HPDE6-E6E7 (cell line): ENCODE data around the gene ZMIZ1.

Experiments
- DNase-seq: peaks from one replicate; pipeline ENCODE4 v3.0.0; 2011; ENCODE audit warnings: missing footprints; ENCODE audit errors: extremely low spot score

Gene ZMIZ1

GRCh38 chr10:79063661-79064492 is 4.9 kb upstream of the ZMIZ1 start:
- DNase-seq = no peak

GRCh38 chr10:79065091-79065551 is 3.6 kb upstream of the ZMIZ1 start:
- no peak for DNase-seq

- DNase-seq = no peak
These were observed 2.9 kb upstream of the ZMIZ1 start for GRCh38 chr10:79065853-79066252.

GRCh38 chr10:79066411-79067240 is 2.1 kb upstream of the ZMIZ1 start:
- no peak for DNase-seq

GRCh38 chr10:79067241-79068202 is 1.2 kb upstream of the ZMIZ1 start:
- DNase-seq = peak; percentile 76

- no peak for DNase-seq
These were observed 584 bp upstream of the ZMIZ1 start for GRCh38 chr10:79068203-79068561.

- no peak for DNase-seq
These were observed 737 bp downstream of the ZMIZ1 start for GRCh38 chr10:79069325-79070080.

- no peak for DNase-seq
These were observed 1.4 kb downstream of the ZMIZ1 start for GRCh38 chr10:79070081-79070605.

- peak; percentile 83 for DNase-seq
These were observed 2.0 kb downstream of the ZMIZ1 start for GRCh38 chr10:79070606-79071395.

GRCh38 chr10:79071396-79071923 is 2.7 kb downstream of the ZMIZ1 start:
- DNase-seq = no peak

GRCh38 chr10:79072041-79072441 is 3.3 kb downstream of the ZMIZ1 start:
- no peak for DNase-seq

- DNase-seq = no peak
These were observed 4.4 kb downstream of the ZMIZ1 start for GRCh38 chr10:79072994-79073645.

- DNase-seq = no peak
These were observed 5.1 kb downstream of the ZMIZ1 start for GRCh38 chr10:79073784-79074432.

GRCh38 chr10:79074732-79075131 is 6.0 kb downstream of the ZMIZ1 start:
- DNase-seq = no peak

- DNase-seq = no peak
These were observed 6.7 kb downstream of the ZMIZ1 start for GRCh38 chr10:79075418-79075817.

GRCh38 chr10:79077488-79078173 is 8.9 kb downstream of the ZMIZ1 start:
- DNase-seq = no peak

GRCh38 chr10:79078367-79079053 is 9.7 kb downstream of the ZMIZ1 start:
- DNase-seq = no peak
